ENCODE data around the gene CFAP97. TPM values are rescaled to one million over a fixed set of nuclear protein-coding genes. Genes with fewer than 3 reads are reported as not detected.
"Not testable (repeated sequence)": the region's sequence is repeated elsewhere in the genome, so short reads cannot be mapped to it uniquely, and the experiment has no call there.

CFAP97 gene
- total RNA-seq, 6 experiments from 2014 or later, result 35.0 to 44.0 (median 41.0) TPM

DNA sequence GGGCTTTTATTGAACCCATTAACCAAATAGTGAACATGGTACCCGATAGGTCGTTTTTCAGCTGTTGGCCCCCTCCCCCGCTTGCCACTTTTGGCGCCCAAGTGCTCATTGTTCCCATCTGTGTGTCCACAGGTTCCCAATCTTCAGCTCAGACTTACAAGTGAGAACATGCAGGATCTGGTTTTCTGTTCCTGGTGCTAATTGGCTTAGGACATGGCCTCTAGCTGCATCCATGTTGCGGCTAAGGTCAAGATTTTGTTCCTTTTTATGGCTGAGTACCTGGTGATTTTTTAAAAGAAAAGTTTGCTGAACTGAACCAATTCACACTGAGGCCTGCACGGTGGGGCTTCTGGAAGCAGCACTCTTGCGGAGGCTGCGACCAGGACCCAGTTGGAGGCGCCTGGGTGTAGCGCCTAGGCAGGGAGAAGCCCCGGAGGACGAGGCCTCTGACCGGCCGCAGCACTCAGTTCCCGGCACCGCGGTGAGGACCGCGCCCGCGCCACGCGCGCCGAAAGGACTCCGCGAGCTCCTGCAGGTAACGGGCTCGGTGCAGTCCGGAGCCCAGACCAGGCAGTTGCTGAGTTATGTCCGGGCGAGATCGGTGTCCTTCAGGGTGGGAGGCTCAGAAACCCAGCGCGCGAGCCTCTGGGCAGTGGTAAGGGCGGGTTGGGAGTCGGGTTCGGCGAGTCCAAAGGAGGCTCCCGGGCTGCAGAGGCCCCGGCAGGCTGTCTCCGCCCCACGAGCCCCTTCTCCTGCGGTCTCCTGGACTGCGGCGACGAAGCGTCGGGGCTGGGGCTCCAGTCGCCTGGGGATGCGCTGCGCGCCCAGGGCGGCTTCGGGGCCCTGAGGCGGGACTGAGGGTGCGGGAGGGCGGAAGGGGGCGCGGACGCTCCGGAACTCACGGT, 76.5 kb downstream of the CFAP97 start:
- Mint-ChIP-seq H3K36me3 (ENCODE audit: low read depth) (no peaks in the 10 kb centered on the region), H3K9me3 (no peaks in the 10 kb centered on the region), H3K4me1 (ENCODE audit: low read depth) (peaks cover 16% of the 10 kb centered on the region), H3K27ac (no peak overlapping the region), H3K4me3 (peak overlapping the region; percentile 74), H3K27me3 (ENCODE audit: insufficient read depth) (peaks cover 25% of the 10 kb centered on the region)
- no peak for TF ChIP-seq CTCF (IDR thresholded peaks at IDR 0.05)
- no peak for DNase-seq

DNA sequence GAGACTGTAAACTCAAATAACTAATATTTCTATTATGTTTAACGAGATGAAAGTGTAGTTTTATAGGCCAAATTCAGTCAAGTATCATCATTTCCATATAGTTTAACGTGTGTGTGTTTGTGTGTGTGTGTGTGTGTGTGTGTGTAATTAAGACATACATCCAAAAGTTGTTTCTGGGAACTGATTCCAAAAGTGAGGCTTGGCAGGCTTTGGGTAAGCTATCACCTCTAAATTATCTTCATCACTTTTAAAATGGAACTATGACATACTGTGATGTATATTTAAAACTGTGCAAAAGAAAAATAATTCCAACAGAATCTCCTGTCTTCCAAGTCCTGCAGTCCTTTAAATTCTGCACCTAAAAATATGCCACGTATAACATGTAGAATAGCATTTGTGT, 79.8 kb downstream of the CFAP97 start:
- Mint-ChIP-seq H3K27me3 (ENCODE audit: insufficient read depth) (peaks cover 27% of the 10 kb centered on the region), H3K4me3 (no peak overlapping the region), H3K4me1 (ENCODE audit: low read depth) (peaks cover 22% of the 10 kb centered on the region), H3K36me3 (ENCODE audit: low read depth) (no peaks in the 10 kb centered on the region), H3K9me3 (no peaks in the 10 kb centered on the region), H3K27ac (no peak overlapping the region)
- no peak for DNase-seq
- no peak for TF ChIP-seq CTCF (IDR thresholded peaks at IDR 0.05)

DNA sequence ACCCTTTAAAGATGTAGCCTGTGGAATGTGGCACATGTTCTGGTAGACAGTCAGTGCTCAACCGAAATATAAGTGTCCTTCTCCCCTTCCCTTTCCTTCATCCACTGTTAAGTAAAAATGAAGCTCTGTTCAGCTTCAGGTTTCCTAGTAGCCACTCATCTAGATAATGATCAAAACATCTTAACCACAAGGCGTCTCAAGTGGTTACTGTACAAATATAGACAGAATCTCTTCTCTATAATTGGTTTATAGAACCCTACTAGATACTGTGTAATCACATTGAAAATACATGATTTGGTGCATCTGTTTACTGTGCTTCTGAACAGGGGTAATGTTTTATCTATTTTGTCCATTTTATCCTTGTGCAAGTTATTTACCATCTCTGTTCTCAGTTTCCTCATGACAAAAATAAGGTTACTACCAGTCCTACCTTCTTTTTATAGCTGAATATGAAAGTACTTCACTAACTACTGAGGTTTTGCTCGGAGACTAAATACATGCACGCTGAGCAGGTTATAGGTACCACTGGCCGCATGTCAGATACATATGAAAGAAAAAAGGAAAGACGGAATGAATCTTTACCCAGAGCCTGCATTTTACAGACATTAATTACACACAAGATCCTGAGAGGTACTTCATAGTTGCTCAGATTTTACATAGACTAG, 81.0 kb downstream of the CFAP97 start:
- H3K36me3 Mint-ChIP-seq (ENCODE audit: low read depth), result no peaks in the 10 kb centered on the region
- peak; percentile 28 for DNase-seq

DNA sequence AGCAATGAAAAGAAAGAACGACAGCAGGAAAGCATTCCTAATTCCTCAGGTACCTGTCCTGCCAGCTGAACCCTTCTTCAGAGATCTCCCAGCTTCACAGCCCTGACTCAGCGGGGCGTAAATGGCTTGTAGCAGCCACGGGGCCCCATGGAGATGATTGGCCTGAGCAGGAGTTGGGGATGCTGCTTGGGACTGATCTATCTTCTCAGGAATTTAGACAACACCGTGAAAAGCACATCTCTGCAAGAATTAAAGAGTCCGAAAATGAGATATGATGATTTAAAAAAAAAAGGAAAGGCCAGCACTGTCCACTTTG, 83.2 kb downstream of the CFAP97 start:
- DNase-seq, result no peak
- TF ChIP-seq CTCF (IDR thresholded peaks at IDR 0.05), result no peak
- Mint-ChIP-seq H3K4me3 (no peak overlapping the region), H3K36me3 (ENCODE audit: low read depth) (no peaks in the 10 kb centered on the region), H3K4me1 (ENCODE audit: low read depth) (peaks cover 26% of the 10 kb centered on the region), H3K27me3 (ENCODE audit: insufficient read depth) (peaks cover 14% of the 10 kb centered on the region), H3K9me3 (no peaks in the 10 kb centered on the region), H3K27ac (no peak overlapping the region)

More for the DNA sequence above, 81.0 kb downstream of the CFAP97 start:
- peaks cover 19% of the 10 kb centered on the region for H3K4me1 Mint-ChIP-seq (ENCODE audit: low read depth)
- no peak for TF ChIP-seq CTCF (IDR thresholded peaks at IDR 0.05)
- no peak overlapping the region for H3K27ac Mint-ChIP-seq
- no peaks in the 10 kb centered on the region for H3K9me3 Mint-ChIP-seq
- H3K4me3 Mint-ChIP-seq, result no peak overlapping the region
- peaks cover 21% of the 10 kb centered on the region for H3K27me3 Mint-ChIP-seq (ENCODE audit: insufficient read depth)

- no peak overlapping the region for H3K27ac Mint-ChIP-seq
- H3K9me3 Mint-ChIP-seq, result no peaks in the 10 kb centered on the region
- no peak overlapping the region for H3K4me3 Mint-ChIP-seq
- H3K4me1 Mint-ChIP-seq (ENCODE audit: low read depth), result peaks cover 27% of the 10 kb centered on the region
- no peak for TF ChIP-seq CTCF (IDR thresholded peaks at IDR 0.05)
- no peaks in the 10 kb centered on the region for H3K36me3 Mint-ChIP-seq (ENCODE audit: low read depth)
- peaks cover 14% of the 10 kb centered on the region for H3K27me3 Mint-ChIP-seq (ENCODE audit: insufficient read depth)
- no peak for DNase-seq
These were observed 83.7 kb downstream of the CFAP97 start for GRCh38 chr4:185119927-185120630.

GRCh38 chr4:185119467-185119866, 84.3 kb downstream of the CFAP97 start:
- H3K4me3 Mint-ChIP-seq; H3K9me3 Mint-ChIP-seq; H3K36me3 Mint-ChIP-seq (ENCODE audit: low read depth); H3K27ac Mint-ChIP-seq; DNase-seq: not testable (repeated sequence)
- H3K4me1 Mint-ChIP-seq (ENCODE audit: low read depth), result peaks cover 28% of the 10 kb centered on the region
- peaks cover 11% of the 10 kb centered on the region for H3K27me3 Mint-ChIP-seq (ENCODE audit: insufficient read depth)

All from HFFc6 (cell line).